Liver (tissue), 9 donors: ENCODE results near the gene ZFAND2B. TPM values are rescaled to one million over a fixed set of nuclear protein-coding genes. Genes with fewer than 3 reads are reported as not detected.

Experiments
- DNase-seq: peaks from one replicate; pipeline ENCODE4 v3.0.0-alpha.2; 2017; ENCODE audit warnings: low spot score
- H3K27ac ChIP-seq, 2 donors: one replicate each; pipeline ENCODE4 v1.7.0; 2013; ENCODE audit warnings: inconsistent platforms in 2 of 2, low read length in 2 of 2, control low read depth in 1 of 2, low read depth in 1 of 2, mild to moderate bottlenecking in 1 of 2
- H3K27me3 ChIP-seq, 4 donors: one replicate each; pipeline versions ENCODE4 v1.6.1 to v1.7.0; 2013; ENCODE audit warnings: low read length in 3 of 4, inconsistent platforms in 1 of 4, mild to moderate bottlenecking in 1 of 4, moderate library complexity in 1 of 4; ENCODE audit not compliant: control insufficient read depth in 4 of 4, insufficient read depth in 4 of 4
- H3K36me3 ChIP-seq, 4 donors: one replicate each; pipeline versions ENCODE4 v1.6.1 to v1.7.0; 2013; ENCODE audit warnings: low read length in 3 of 4, mild to moderate bottlenecking in 3 of 4, low read depth in 1 of 4, moderate library complexity in 1 of 4; ENCODE audit not compliant: control insufficient read depth in 4 of 4, insufficient read depth in 3 of 4
- H3K4me1 ChIP-seq, 4 donors: one replicate each; pipeline versions ENCODE4 v1.6.1 to v1.7.0; 2013; ENCODE audit warnings: low read length in 3 of 4, mild to moderate bottlenecking in 3 of 4, moderate library complexity in 1 of 4; ENCODE audit not compliant: control insufficient read depth in 4 of 4, insufficient read depth in 4 of 4
- H3K4me3 ChIP-seq, 3 donors: one replicate each; pipeline versions ENCODE4 v1.6.1 to v1.7.0; 2013; ENCODE audit warnings: low read length in 3 of 3, control low read depth in 1 of 3, low read depth in 1 of 3, mild to moderate bottlenecking in 1 of 3
- H3K9ac ChIP-seq, 2 donors: one replicate each; pipeline ENCODE4 v1.7.0; 2013; ENCODE audit warnings: low read length in 2 of 2, mild to moderate bottlenecking in 2 of 2, moderate library complexity in 2 of 2, control low read depth in 1 of 2, low read depth in 1 of 2
- H3K9me3 ChIP-seq, 4 donors: one replicate each; pipeline versions ENCODE4 v1.6.1 to v1.7.0; 2013; ENCODE audit warnings: low read length in 3 of 4; ENCODE audit not compliant: control insufficient read depth in 4 of 4
- CTCF ChIP-seq: fragments of 150-350 bp; IDR thresholded peaks from 2 replicates; pipeline ENCODE4 v1.5.1; 2017; ENCODE audit warnings: improper control_type of control experiment, low read depth, low read length; ENCODE audit not compliant: missing input control
- EGR1 ChIP-seq, 2 donors: IDR thresholded peaks; 2 replicates each; pipeline ENCODE4 v1.6.1; 2016 to 2018; ENCODE audit warnings: antibody characterized with exemption in 2 of 2, low read depth in 2 of 2
- FOXA1 ChIP-seq: IDR thresholded peaks from 2 replicates; pipeline ENCODE4 v1.6.1; 2016; ENCODE audit warnings: antibody characterized with exemption
- FOXA2 ChIP-seq: IDR thresholded peaks from 2 replicates; pipeline ENCODE4 v1.6.1; 2016; ENCODE audit warnings: antibody characterized with exemption
- GABPA ChIP-seq, 2 donors: IDR thresholded peaks in 1 of 2; conservative IDR thresholded peaks in 1 of 2; 2 replicates each; pipeline ENCODE4 v1.6.1; 2016; ENCODE audit warnings: antibody characterized with exemption in 2 of 2, mild to moderate bottlenecking in 1 of 2, moderate library complexity in 1 of 2
- HNF4A ChIP-seq, 2 donors: conservative IDR thresholded peaks; 2 replicates each; pipeline ENCODE4 v1.6.1; 2016; ENCODE audit warnings: antibody characterized with exemption in 2 of 2, mild to moderate bottlenecking in 2 of 2
- HNF4G ChIP-seq: IDR thresholded peaks from 2 replicates; pipeline ENCODE4 v1.6.1; 2016; ENCODE audit warnings: antibody characterized with exemption
- JUND ChIP-seq, 2 donors: IDR thresholded peaks; 2 replicates each; pipeline ENCODE4 v1.6.1; 2016; ENCODE audit warnings: antibody characterized with exemption in 2 of 2
- NR2F2 ChIP-seq: IDR thresholded peaks from 2 replicates; pipeline ENCODE4 v1.6.1; 2016; ENCODE audit warnings: antibody characterized with exemption
- RAD21 ChIP-seq, 2 donors: IDR thresholded peaks; 2 replicates each; pipeline ENCODE4 v1.6.1; 2016; ENCODE audit warnings: antibody characterized with exemption in 2 of 2, mild to moderate bottlenecking in 2 of 2
- RXRA ChIP-seq, 2 donors: IDR thresholded peaks; 2 replicates each; pipeline ENCODE4 v1.6.1; 2017 to 2018; ENCODE audit warnings: antibody characterized with exemption in 2 of 2, mild to moderate bottlenecking in 1 of 2
- SP1 ChIP-seq: IDR thresholded peaks from 2 replicates; pipeline ENCODE4 v1.6.1; 2018; ENCODE audit warnings: antibody characterized with exemption, mild to moderate bottlenecking
- TAF1 ChIP-seq: conservative IDR thresholded peaks from 2 replicates; pipeline ENCODE4 v1.6.1; 2016; ENCODE audit warnings: antibody characterized with exemption, mild to moderate bottlenecking
- YY1 ChIP-seq: IDR thresholded peaks from 2 replicates; pipeline ENCODE4 v1.6.1; 2016; ENCODE audit warnings: antibody characterized with exemption, mild to moderate bottlenecking
- WGBS: extraction: QIAGEN DNeasy Blood & Tissue Kit; methylation state at CpG from one replicate; pipeline ENCODE4 v1.1.7; 2013; 5-methylcytosine and 5-hydroxymethylcytosine counted together
- polyA plus RNA-seq, 2 donors: library from polyadenylated mRNA; stranded (reverse) in 1 of 2; unstranded in 1 of 2; fragments of 200-250 nt in 1 of 2; fragments of >200 nt in 1 of 2; fragmentation: Nextera tagmentation in 1 of 2; extraction: Ambion mirVana in 1 of 2; gene quantifications; one replicate each; pipeline versions ENCODE4 v1.2.1 to v1.2.3, GENCODE V29; 2013 to 2015
- total RNA-seq, 2 donors: library from RNA; depleted of rRNA; stranded (reverse); fragments of >200 nt; gene quantifications; one replicate each; pipeline ENCODE4 v1.2.3, GENCODE V29; 2014
- TF ChIP-seq, protein P1 (sequence below): IDR thresholded peaks from 2 replicates; pipeline ENCODE4 v1.6.1; 2016; ENCODE audit warnings: antibody characterized with exemption, mild to moderate bottlenecking
- TF ChIP-seq, protein P2 (sequence below): IDR thresholded peaks from 2 replicates; pipeline ENCODE4 v1.6.1; 2016; ENCODE audit warnings: antibody characterized with exemption
- TF ChIP-seq, protein P3 (sequence below): IDR thresholded peaks from 2 replicates; pipeline ENCODE4 v1.6.1; 2016; ENCODE audit warnings: antibody characterized with exemption
- TF ChIP-seq, protein P4 (sequence below): IDR thresholded peaks from 2 replicates; pipeline ENCODE4 v1.6.1; 2016; ENCODE audit warnings: antibody characterized with exemption
- donor health status: healthy.
- donor health status: healthy.
- donor health status: healthy.
- donor health status: healthy.
- donor health status: healthy.

Gene ZFAND2B
- total and polyA plus RNA-seq, 4 donors, result 19.6 to 53.8 (median 25.8) TPM

GRCh38 chr2:219214786-219215185 lies 8.2 kb downstream of the ZFAND2B start:
- Histone ChIP-seq H3K9ac (no peak overlapping the region), H3K27ac (no peak overlapping the region), H3K9me3 (no peaks in the 10 kb centered on the region), H3K27me3 (no peaks in the 10 kb centered on the region), H3K4me3 (no peak overlapping the region), H3K36me3 (peaks cover 10 to 29% (median 11%) of the 10 kb centered on the region in 4 donors), H3K4me1 (peaks cover 5 to 25% (median 18%) of the 10 kb centered on the region in 4 donors)
- DNase-seq, result no peak
- no peak for TF ChIP-seq HNF4A (conservative IDR thresholded peaks at IDR 0.05)
- no peak for TF ChIP-seq HNF4G
- TF ChIP-seq CTCF, result no peak
- no peak for TF ChIP-seq FOXA1
- no peak for TF ChIP-seq YY1
- TF ChIP-seq, protein P1, sequence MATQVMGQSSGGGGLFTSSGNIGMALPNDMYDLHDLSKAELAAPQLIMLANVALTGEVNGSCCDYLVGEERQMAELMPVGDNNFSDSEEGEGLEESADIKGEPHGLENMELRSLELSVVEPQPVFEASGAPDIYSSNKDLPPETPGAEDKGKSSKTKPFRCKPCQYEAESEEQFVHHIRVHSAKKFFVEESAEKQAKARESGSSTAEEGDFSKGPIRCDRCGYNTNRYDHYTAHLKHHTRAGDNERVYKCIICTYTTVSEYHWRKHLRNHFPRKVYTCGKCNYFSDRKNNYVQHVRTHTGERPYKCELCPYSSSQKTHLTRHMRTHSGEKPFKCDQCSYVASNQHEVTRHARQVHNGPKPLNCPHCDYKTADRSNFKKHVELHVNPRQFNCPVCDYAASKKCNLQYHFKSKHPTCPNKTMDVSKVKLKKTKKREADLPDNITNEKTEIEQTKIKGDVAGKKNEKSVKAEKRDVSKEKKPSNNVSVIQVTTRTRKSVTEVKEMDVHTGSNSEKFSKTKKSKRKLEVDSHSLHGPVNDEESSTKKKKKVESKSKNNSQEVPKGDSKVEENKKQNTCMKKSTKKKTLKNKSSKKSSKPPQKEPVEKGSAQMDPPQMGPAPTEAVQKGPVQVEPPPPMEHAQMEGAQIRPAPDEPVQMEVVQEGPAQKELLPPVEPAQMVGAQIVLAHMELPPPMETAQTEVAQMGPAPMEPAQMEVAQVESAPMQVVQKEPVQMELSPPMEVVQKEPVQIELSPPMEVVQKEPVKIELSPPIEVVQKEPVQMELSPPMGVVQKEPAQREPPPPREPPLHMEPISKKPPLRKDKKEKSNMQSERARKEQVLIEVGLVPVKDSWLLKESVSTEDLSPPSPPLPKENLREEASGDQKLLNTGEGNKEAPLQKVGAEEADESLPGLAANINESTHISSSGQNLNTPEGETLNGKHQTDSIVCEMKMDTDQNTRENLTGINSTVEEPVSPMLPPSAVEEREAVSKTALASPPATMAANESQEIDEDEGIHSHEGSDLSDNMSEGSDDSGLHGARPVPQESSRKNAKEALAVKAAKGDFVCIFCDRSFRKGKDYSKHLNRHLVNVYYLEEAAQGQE, result no peak
- TF ChIP-seq FOXA2, result no peak
- no peak for TF ChIP-seq SP1
- TF ChIP-seq TAF1, result no peak
- TF ChIP-seq, protein P2, sequence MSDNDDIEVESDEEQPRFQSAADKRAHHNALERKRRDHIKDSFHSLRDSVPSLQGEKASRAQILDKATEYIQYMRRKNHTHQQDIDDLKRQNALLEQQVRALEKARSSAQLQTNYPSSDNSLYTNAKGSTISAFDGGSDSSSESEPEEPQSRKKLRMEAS, result no peak
- no peak for TF ChIP-seq JUND (IDR thresholded peaks at IDR 0.05)
- TF ChIP-seq EGR1 (IDR thresholded peaks at IDR 0.05; ENCODE audit: low read depth in 2 of 2), result no peak
- TF ChIP-seq RXRA (IDR thresholded peaks at IDR 0.05), result no peak
- no peak for TF ChIP-seq GABPA (IDR thresholded peaks at IDR 0.05 in 1 of 2, conservative IDR thresholded peaks at IDR 0.05 in 1 of 2)
- TF ChIP-seq NR2F2, result no peak
- no peak for TF ChIP-seq RAD21 (IDR thresholded peaks at IDR 0.05)
- TF ChIP-seq, protein P3, sequence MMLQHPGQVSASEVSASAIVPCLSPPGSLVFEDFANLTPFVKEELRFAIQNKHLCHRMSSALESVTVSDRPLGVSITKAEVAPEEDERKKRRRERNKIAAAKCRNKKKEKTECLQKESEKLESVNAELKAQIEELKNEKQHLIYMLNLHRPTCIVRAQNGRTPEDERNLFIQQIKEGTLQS, result no peak
- TF ChIP-seq, protein P4, sequence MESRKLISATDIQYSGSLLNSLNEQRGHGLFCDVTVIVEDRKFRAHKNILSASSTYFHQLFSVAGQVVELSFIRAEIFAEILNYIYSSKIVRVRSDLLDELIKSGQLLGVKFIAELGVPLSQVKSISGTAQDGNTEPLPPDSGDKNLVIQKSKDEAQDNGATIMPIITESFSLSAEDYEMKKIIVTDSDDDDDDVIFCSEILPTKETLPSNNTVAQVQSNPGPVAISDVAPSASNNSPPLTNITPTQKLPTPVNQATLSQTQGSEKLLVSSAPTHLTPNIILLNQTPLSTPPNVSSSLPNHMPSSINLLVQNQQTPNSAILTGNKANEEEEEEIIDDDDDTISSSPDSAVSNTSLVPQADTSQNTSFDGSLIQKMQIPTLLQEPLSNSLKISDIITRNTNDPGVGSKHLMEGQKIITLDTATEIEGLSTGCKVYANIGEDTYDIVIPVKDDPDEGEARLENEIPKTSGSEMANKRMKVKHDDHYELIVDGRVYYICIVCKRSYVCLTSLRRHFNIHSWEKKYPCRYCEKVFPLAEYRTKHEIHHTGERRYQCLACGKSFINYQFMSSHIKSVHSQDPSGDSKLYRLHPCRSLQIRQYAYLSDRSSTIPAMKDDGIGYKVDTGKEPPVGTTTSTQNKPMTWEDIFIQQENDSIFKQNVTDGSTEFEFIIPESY, result no peak
- 97% methylated on average over 6 of the region's 6 CpGs for WGBS
